SK-N-SH (cell line): ENCODE results near the gene BMP7. TPM values are rescaled to one million over a fixed set of nuclear protein-coding genes. Genes with fewer than 3 reads are reported as not detected.

Experiments used
- CTCF ChIA-PET: fragments of 300-600, 350-600 bp; formaldehyde crosslinking; extraction: SDS; loops from one replicate; lab custom pipeline; 2021; lab: Yijun Ruan, JAX
- POLR2A ChIA-PET: fragments of 350-600 bp; sonication (Branson Sonifier 250); formaldehyde crosslinking; extraction: SDS; loops from one replicate; lab custom pipeline; 2020; ENCODE audit warnings: antibody characterized with exemption, inconsistent platforms; lab: Yijun Ruan, JAX
- DNase-seq: peaks from one replicate; pipeline ENCODE4 v3.0.0; 2012
- H2AFZ ChIP-seq: fragments of 200-600 bp; sonication (generic); 2 replicates; pipeline ENCODE4 v1.8.1; 2016; ENCODE audit warnings: antibody characterized with exemption, mild to moderate bottlenecking, low read depth
- H3F3A ChIP-seq: fragments of 200-600 bp; sonication (generic); replicated peaks from 2 replicates; pipeline ENCODE3; 2016; ENCODE audit warnings: antibody characterized with exemption, mild to moderate bottlenecking; ENCODE audit not compliant: insufficient read depth
- H3K27ac ChIP-seq, 2 experiments: fragments of 200-500 bp in 1 of 2; fragments of 200-600 bp in 1 of 2; sonication (Bioruptor generic) in 1 of 2; sonication (generic), shearing (Covaris generic) in 1 of 2; 2 replicates each; pipeline versions ENCODE4 v1.5.1 to v1.6.1; 2014 to 2016; ENCODE audit warnings: low read depth in 2 of 2, inconsistent platforms in 1 of 2, low read length in 1 of 2, mild to moderate bottlenecking in 1 of 2, mixed read lengths in 1 of 2
- H3K27me3 ChIP-seq: fragments of 200-600 bp; sonication (generic), shearing (Covaris generic); 2 replicates; pipeline ENCODE4 v1.6.1; 2016; ENCODE audit warnings: mixed run types; ENCODE audit not compliant: insufficient read depth
- H3K36me3 ChIP-seq, 2 experiments: fragments of 200-500 bp in 1 of 2; fragments of 200-600 bp in 1 of 2; sonication (Bioruptor generic) in 1 of 2; sonication (generic) in 1 of 2; replicated peaks in 1 of 2; 2 replicates each; pipeline versions ENCODE3 to v1.5.1; 2014 to 2016; ENCODE audit warnings: low read length in 1 of 2, mild to moderate bottlenecking in 1 of 2; ENCODE audit not compliant: insufficient read depth in 2 of 2, control insufficient read depth in 1 of 2
- H3K4me1 ChIP-seq, 2 experiments: fragments of 200-500 bp in 1 of 2; fragments of 200-600 bp in 1 of 2; sonication (Bioruptor generic) in 1 of 2; sonication (generic), shearing (Covaris generic) in 1 of 2; 2 replicates each; pipeline versions ENCODE4 v1.5.1 to v1.6.1; 2014 to 2016; ENCODE audit warnings: low read depth in 1 of 2, low read length in 1 of 2, mixed run types in 1 of 2; ENCODE audit not compliant: insufficient read depth in 2 of 2, control insufficient read depth in 1 of 2
- H3K4me2 ChIP-seq: fragments of 200-600 bp; sonication (generic), shearing (Covaris generic); 2 replicates; pipeline ENCODE4 v1.6.1; 2017; ENCODE audit warnings: mixed run types
- H3K4me3 ChIP-seq, 2 experiments: fragments of 200-500 bp in 1 of 2; fragments of 200-600 bp in 1 of 2; sonication (Bioruptor generic) in 1 of 2; sonication (generic), shearing (Covaris generic) in 1 of 2; 2 replicates each; pipeline versions ENCODE4 v1.5.1 to v1.8.1; 2014 to 2016; ENCODE audit warnings: low read depth in 2 of 2, inconsistent platforms in 1 of 2, low read length in 1 of 2, mild to moderate bottlenecking in 1 of 2, mixed read lengths in 1 of 2, moderate library complexity in 1 of 2
- H3K79me2 ChIP-seq: fragments of 200-600 bp; sonication (generic); 2 replicates; pipeline ENCODE4 v1.8.1; 2017; ENCODE audit warnings: mild to moderate bottlenecking; ENCODE audit not compliant: insufficient read depth
- H3K9ac ChIP-seq: fragments of 200-600 bp; sonication (generic); 2 replicates; pipeline ENCODE4 v1.6.1; 2017; ENCODE audit warnings: mixed run types
- H3K9me2 ChIP-seq: fragments of 200-600 bp; sonication (generic); 2 replicates; pipeline ENCODE4 v1.6.1; 2017; ENCODE audit warnings: mixed run types
- H3K9me3 ChIP-seq: fragments of 200-600 bp; sonication (generic); 2 replicates; pipeline ENCODE4 v1.6.1; 2017; ENCODE audit warnings: mixed run types, mild to moderate bottlenecking, moderate library complexity
- H4K20me1 ChIP-seq: fragments of 200-600 bp; sonication (generic); 2 replicates; pipeline ENCODE4 v1.6.1; 2017; ENCODE audit warnings: mild to moderate bottlenecking, mixed run types; ENCODE audit not compliant: insufficient read depth
- CHD2 ChIP-seq: fragments of 150-350 bp; IDR thresholded peaks from 2 replicates; pipeline ENCODE4 v1.6.1; 2018; ENCODE audit warnings: low read length; ENCODE audit not compliant: partially characterized antibody
- ELF1 ChIP-seq: IDR thresholded peaks from 2 replicates; pipeline ENCODE4 v1.4.0; 2012
- FOSL2 ChIP-seq: IDR thresholded peaks from 2 replicates; pipeline ENCODE4 v1.4.0; 2012; ENCODE audit warnings: low read depth, mild to moderate bottlenecking, moderate library complexity, borderline replicate concordance
- FOXJ3 ChIP-seq: sonication (generic); formaldehyde crosslinking; IDR thresholded peaks from 2 replicates; pipeline ENCODE4 v1.5.1; 2020; ENCODE audit warnings: mild to moderate bottlenecking, missing genetic modification reagents
- FOXM1 ChIP-seq: IDR thresholded peaks from 2 replicates; pipeline ENCODE4 v1.4.0; 2012; ENCODE audit warnings: low read depth, mild to moderate bottlenecking
- GABPA ChIP-seq: IDR thresholded peaks from 2 replicates; pipeline ENCODE4 v1.4.0; 2012; ENCODE audit warnings: low read depth, mild to moderate bottlenecking
- MAX ChIP-seq: IDR thresholded peaks from 2 replicates; pipeline ENCODE4 v1.4.0; 2012; ENCODE audit warnings: low read depth
- MEF2A ChIP-seq: IDR thresholded peaks from 2 replicates; pipeline ENCODE4 v1.4.0; 2012; ENCODE audit warnings: low read depth, borderline replicate concordance
- MXI1 ChIP-seq: IDR thresholded peaks from 2 replicates; pipeline ENCODE4 v1.6.1; 2012; ENCODE audit warnings: mild to moderate bottlenecking, low read depth, low read length, improper control_type of control experiment
- NFIC ChIP-seq: IDR thresholded peaks from 2 replicates; pipeline ENCODE4 v1.4.0; 2012; ENCODE audit warnings: borderline replicate concordance
- POLR2AphosphoS5 ChIP-seq: IDR thresholded peaks from 2 replicates; pipeline ENCODE4 v1.6.1; 2012; ENCODE audit warnings: low read depth, low read length
- RAD21 ChIP-seq: IDR thresholded peaks from 2 replicates; pipeline ENCODE4 v1.6.1; 2012; ENCODE audit warnings: mild to moderate bottlenecking, low read length
- RCOR1 ChIP-seq: fragments of 150-350 bp; IDR thresholded peaks from 2 replicates; pipeline ENCODE4 v1.6.1; 2017; ENCODE audit warnings: antibody characterized with exemption, low read length
- SIN3A ChIP-seq: IDR thresholded peaks from 2 replicates; pipeline ENCODE4 v1.6.1; 2012; ENCODE audit warnings: low read depth, mild to moderate bottlenecking, low read length, moderate library complexity, borderline replicate concordance
- TEAD4 ChIP-seq: IDR thresholded peaks from 2 replicates; pipeline ENCODE4 v1.4.0; 2012; ENCODE audit warnings: mild to moderate bottlenecking, borderline replicate concordance; ENCODE audit not compliant: insufficient read depth
- USF1 ChIP-seq: IDR thresholded peaks from 2 replicates; pipeline ENCODE4 v1.4.0; 2012; ENCODE audit warnings: low read depth, borderline replicate concordance
- USF2 ChIP-seq: fragments of 150-350 bp; IDR thresholded peaks from 2 replicates; pipeline ENCODE4 v1.6.1; 2017; ENCODE audit warnings: antibody characterized with exemption, low read length, low read depth, borderline replicate concordance
- YY1 ChIP-seq: IDR thresholded peaks from 2 replicates; pipeline ENCODE4 v1.4.0; 2012; ENCODE audit warnings: low read depth, mild to moderate bottlenecking
- WGBS: methylation state at CpG from one replicate; pipeline ENCODE4 v1.1.6; 2017; ENCODE audit warnings: low lambda C conversion rate; 5-methylcytosine and 5-hydroxymethylcytosine counted together
- polyA plus RNA-seq, 3 experiments: library from polyadenylated mRNA; depleted of rRNA; stranded (reverse); fragments of >200 nt; gene quantifications; 2 replicates each; pipeline ENCODE4 v1.2.3, GENCODE V29; 2012

Gene BMP7
- polyA plus RNA-seq, 1 of the 3 experiments (the other 2 are of a cell fraction): not detected

GRCh38 chr20:57249073-57249472 is 17.4 kb downstream of the BMP7 start:
- H3K4me2 ChIP-seq: no peak overlapping the region
- no peak overlapping the region for H3K4me3 ChIP-seq
- H3K79me2 ChIP-seq: no peaks in the 10 kb centered on the region
- no peaks in the 10 kb centered on the region for H3K9me2 ChIP-seq
- H4K20me1 ChIP-seq: no peaks in the 10 kb centered on the region
- H3F3A ChIP-seq: no peaks in the 10 kb centered on the region
- 67% methylated on average over 5 of the region's 5 CpGs for WGBS
- no peak overlapping the region for H3K27ac ChIP-seq
- H3K27me3 ChIP-seq: no peaks in the 10 kb centered on the region
- peaks cover 0 to 24% of the 10 kb centered on the region in 2 experiments; a peak in 2 of 4 replicates for H3K4me1 ChIP-seq
- no peaks in the 10 kb centered on the region for H3K9me3 ChIP-seq
- no peak overlapping the region for H3K9ac ChIP-seq
- TF ChIP-seq FOXM1: no peak
- H3K36me3 ChIP-seq: no peaks in the 10 kb centered on the region
- no peak overlapping the region for H2AFZ ChIP-seq
- ChIA-PET POLR2A (no interaction called here), CTCF (interaction anchor here (0.9 to 1.2 kb wide), 2 partner anchors 97 to 157 kb away, joined by 3 read pairs; no protein-coding TSS in a partner anchor)
- no peak for DNase-seq

- Histone ChIP-seq H3K27me3 (no peaks in the 10 kb centered on the region), H3K9ac (no peak overlapping the region), H3K27ac (no peak overlapping the region), H4K20me1 (no peaks in the 10 kb centered on the region), H3F3A (no peaks in the 10 kb centered on the region), H3K4me1 (peaks cover 0 to 32% of the 10 kb centered on the region in 2 experiments; a peak in 2 of 4 replicates), H3K36me3 (no peaks in the 10 kb centered on the region), H3K9me3 (no peaks in the 10 kb centered on the region), H3K4me3 (no peak overlapping the region), H3K79me2 (no peaks in the 10 kb centered on the region), H2AFZ (no peak overlapping the region), H3K9me2 (no peaks in the 10 kb centered on the region), H3K4me2 (no peak overlapping the region)
- ChIA-PET POLR2A (no interaction called here), CTCF (interaction anchor here (1.2 kb wide), 1 partner anchor 18 kb away, joined by 3 read pairs; the partner anchor contains the start of gene BMP7)
- DNase-seq: no peak
- 49% methylated on average over 4 of the region's 4 CpGs for WGBS
- TF ChIP-seq FOXJ3 (CRISPR knock-in tag) (no peak), USF1 (no peak)
These were observed 18.2 kb downstream of the BMP7 start for GRCh38 chr20:57248132-57248797.

GRCh38 chr20:57247292-57247965 is 19.0 kb downstream of the BMP7 start:
- POLR2A ChIA-PET: no interaction called here
- DNase-seq: no peak
- TF ChIP-seq MXI1 (no peak), CHD2 (no peak), FOXM1 (no peak), USF2 (no peak), FOSL2 (no peak), USF1 (no peak), TEAD4 (no peak), MAX (no peak), POLR2AphosphoS5 (no peak), MEF2A (no peak), GABPA (no peak), RCOR1 (no peak), YY1 (no peak), RAD21 (no peak), SIN3A (no peak), NFIC (no peak), ELF1 (no peak)
- Histone ChIP-seq H3F3A (no peaks in the 10 kb centered on the region), H3K9ac (no peak overlapping the region), H3K36me3 (no peaks in the 10 kb centered on the region), H3K4me1 (peaks cover 0 to 35% of the 10 kb centered on the region in 2 experiments; a peak in 2 of 4 replicates), H3K4me2 (no peak overlapping the region), H3K27ac (no peak overlapping the region), H3K9me3 (no peaks in the 10 kb centered on the region), H4K20me1 (no peaks in the 10 kb centered on the region), H3K27me3 (no peaks in the 10 kb centered on the region), H3K79me2 (no peaks in the 10 kb centered on the region), H3K4me3 (no peak overlapping the region), H3K9me2 (no peaks in the 10 kb centered on the region), H2AFZ (no peak overlapping the region)
- CTCF ChIA-PET: interaction anchor here (1.2 kb wide), 2 partner anchors 9 to 19 kb away, joined by 3 read pairs; partner anchors contain the start of gene BMP7
- 31% methylated on average over 8 of the region's 8 CpGs for WGBS
